ENCODE measurements around the gene DCBLD1. TPM values are rescaled to one million over a fixed set of nuclear protein-coding genes. Genes with fewer than 3 reads are reported as not detected.

DCBLD1 gene
- total RNA-seq, 1 experiment from 2014 or later, result 28.2 TPM

- H3K27me3 Mint-ChIP-seq (ENCODE audit: unreplicated experiment), result no peaks in the 10 kb centered on the region
- no TSS peak for BruUV-seq (replicated peaks)
- peaks cover 16% of the 10 kb centered on the region for H3K36me3 Mint-ChIP-seq (ENCODE audit: insufficient read depth, unreplicated experiment)
- CTCF ChIA-PET, result no interaction called here
- intact Hi-C loops (cut with micrococcal nuclease; ENCODE audit: unreplicated experiment), result no loop called here
- no peak overlapping the region for H3K27ac Mint-ChIP-seq (ENCODE audit: unreplicated experiment)
- H3K4me1 Mint-ChIP-seq (ENCODE audit: low read depth, unreplicated experiment), result peaks cover 13% of the 10 kb centered on the region
- no peak for TF ChIP-seq CTCF (IDR thresholded peaks at IDR 0.05; ENCODE audit: unreplicated experiment)
- H3K4me3 Mint-ChIP-seq (ENCODE audit: low read depth, unreplicated experiment), result no peak overlapping the region
- no peaks in the 10 kb centered on the region for H3K9me3 Mint-ChIP-seq (ENCODE audit: low read depth, unreplicated experiment)
- no peak for DNase-seq
These were observed 67.1 kb downstream of the DCBLD1 start for GRCh38 chr6:117549611-117550010.

GRCh38 chr6:117550078-117550600 is 67.7 kb downstream of the DCBLD1 start:
- H3K36me3 Mint-ChIP-seq (ENCODE audit: insufficient read depth, unreplicated experiment), result peaks cover 16% of the 10 kb centered on the region
- H3K27ac Mint-ChIP-seq (ENCODE audit: unreplicated experiment), result no peak overlapping the region
- no TSS peak for BruUV-seq (replicated peaks)
- DNase-seq, result no peak
- no peak for TF ChIP-seq CTCF (IDR thresholded peaks at IDR 0.05; ENCODE audit: unreplicated experiment)
- peaks cover 13% of the 10 kb centered on the region for H3K4me1 Mint-ChIP-seq (ENCODE audit: low read depth, unreplicated experiment)
- CTCF ChIA-PET, result no interaction called here
- H3K9me3 Mint-ChIP-seq (ENCODE audit: low read depth, unreplicated experiment), result no peaks in the 10 kb centered on the region
- intact Hi-C loops (cut with micrococcal nuclease; ENCODE audit: unreplicated experiment), result no loop called here
- no peak overlapping the region for H3K4me3 Mint-ChIP-seq (ENCODE audit: low read depth, unreplicated experiment)
- no peaks in the 10 kb centered on the region for H3K27me3 Mint-ChIP-seq (ENCODE audit: unreplicated experiment)

- DNase-seq, result no peak
- no peak overlapping the region for H3K27ac Mint-ChIP-seq (ENCODE audit: unreplicated experiment)
- BruUV-seq (replicated peaks), result no TSS peak
These were observed 68.3 kb downstream of the DCBLD1 start for GRCh38 chr6:117550618-117551242.

GRCh38 chr6:117552618-117553017 is 70.1 kb downstream of the DCBLD1 start:
- H3K36me3 Mint-ChIP-seq (ENCODE audit: insufficient read depth, unreplicated experiment), result peaks cover 2% of the 10 kb centered on the region
- CTCF ChIA-PET, result interaction anchor here (0.7 kb wide), 1 partner anchor 115 kb away, joined by 3 read pairs; no protein-coding TSS in a partner anchor

More at GRCh38 chr6:117550618-117551242, 68.3 kb downstream of the DCBLD1 start:
- Mint-ChIP-seq H3K4me1 (ENCODE audit: low read depth, unreplicated experiment) (peaks cover 13% of the 10 kb centered on the region), H3K4me3 (ENCODE audit: low read depth, unreplicated experiment) (no peak overlapping the region), H3K9me3 (ENCODE audit: low read depth, unreplicated experiment) (no peaks in the 10 kb centered on the region), H3K36me3 (ENCODE audit: insufficient read depth, unreplicated experiment) (peaks cover 16% of the 10 kb centered on the region), H3K27me3 (ENCODE audit: unreplicated experiment) (no peaks in the 10 kb centered on the region)
- intact Hi-C loops (cut with micrococcal nuclease; ENCODE audit: unreplicated experiment), result no loop called here
- CTCF ChIA-PET, result no interaction called here
- TF ChIP-seq CTCF (IDR thresholded peaks at IDR 0.05; ENCODE audit: unreplicated experiment), result no peak

More at GRCh38 chr6:117552618-117553017, 70.1 kb downstream of the DCBLD1 start:
- no peak overlapping the region for H3K4me3 Mint-ChIP-seq (ENCODE audit: low read depth, unreplicated experiment)
- no peaks in the 10 kb centered on the region for H3K9me3 Mint-ChIP-seq (ENCODE audit: low read depth, unreplicated experiment)
- no peak overlapping the region for H3K27ac Mint-ChIP-seq (ENCODE audit: unreplicated experiment)
- no peak for TF ChIP-seq CTCF (IDR thresholded peaks at IDR 0.05; ENCODE audit: unreplicated experiment)
- H3K27me3 Mint-ChIP-seq (ENCODE audit: unreplicated experiment), result no peaks in the 10 kb centered on the region
- BruUV-seq (replicated peaks), result no TSS peak
- no peak for DNase-seq
- intact Hi-C loops (cut with micrococcal nuclease; ENCODE audit: unreplicated experiment), result no loop called here
- H3K4me1 Mint-ChIP-seq (ENCODE audit: low read depth, unreplicated experiment), result peaks cover 13% of the 10 kb centered on the region

Data from Calu3 (cell line).